Measurements from ENCODE around the gene RASL11A. TPM values are rescaled to one million over a fixed set of nuclear protein-coding genes. Genes with fewer than 3 reads are reported as not detected.
A peak's percentile ranks its signal among the peaks of the same experiment; 100 is the strongest.

Gene RASL11A
- total RNA-seq, 1 donor from 2014 or later = 2.0 TPM

GRCh38 chr13:27233964-27234363 is 36.7 kb upstream of the RASL11A start:
- TF ChIP-seq CTCF (IDR thresholded peaks at IDR 0.05) = no peak
- no peak for ATAC-seq (ENCODE audit: low read depth)
- Mint-ChIP-seq H3K4me1 (peaks cover 13% of the 10 kb centered on the region), H3K9me3 (peaks cover 11% of the 10 kb centered on the region), H3K27me3 (no peaks in the 10 kb centered on the region), H3K36me3 (ENCODE audit: low read depth) (peaks cover 5% of the 10 kb centered on the region), H3K4me3 (no peak overlapping the region), H3K27ac (no peak overlapping the region)
- DNase-seq = no peak
- POLR2A ChIA-PET = interaction anchor here (0.7 kb wide), 1 partner anchor 35 kb away, joined by 4 read pairs; no protein-coding TSS in a partner anchor
- intact Hi-C loops (cut with micrococcal nuclease) = loop anchor here (2.0 kb wide), 1 partner anchor 15 kb away; no protein-coding TSS in a partner anchor
- CTCF ChIA-PET = no interaction called here

- no peak for ATAC-seq (ENCODE audit: low read depth)
- ChIA-PET POLR2A (no interaction called here), CTCF (no interaction called here)
- Mint-ChIP-seq H3K27me3 (no peaks in the 10 kb centered on the region), H3K4me1 (no peaks in the 10 kb centered on the region), H3K9me3 (peaks cover 5% of the 10 kb centered on the region), H3K36me3 (ENCODE audit: low read depth) (peaks cover 5% of the 10 kb centered on the region), H3K4me3 (no peak overlapping the region), H3K27ac (no peak overlapping the region)
- intact Hi-C loops (cut with micrococcal nuclease) = no loop called here
- no peak for TF ChIP-seq CTCF (IDR thresholded peaks at IDR 0.05)
- no peak for DNase-seq
Measured at GRCh38 chr13:27236478-27236877, 34.2 kb upstream of the RASL11A start.

- no peak overlapping the region for H3K27ac Mint-ChIP-seq
- ChIA-PET POLR2A (interaction anchor here (0.6 kb wide), 1 partner anchor 426 kb away, joined by 5 read pairs; no protein-coding TSS in a partner anchor), CTCF (no interaction called here)
Measured at GRCh38 chr13:27242702-27243101, 27.9 kb upstream of the RASL11A start.

GRCh38 chr13:27245610-27246009 is 25.0 kb upstream of the RASL11A start:
- ChIA-PET POLR2A (no interaction called here), CTCF (no interaction called here)
- Mint-ChIP-seq H3K27me3 (no peaks in the 10 kb centered on the region), H3K4me3 (no peak overlapping the region), H3K9me3 (no peaks in the 10 kb centered on the region), H3K4me1 (peaks cover 19% of the 10 kb centered on the region), H3K27ac (no peak overlapping the region), H3K36me3 (ENCODE audit: low read depth) (no peaks in the 10 kb centered on the region)
- ATAC-seq (ENCODE audit: low read depth) = no peak
- intact Hi-C loops (cut with micrococcal nuclease) = no loop called here
- no peak for TF ChIP-seq CTCF (IDR thresholded peaks at IDR 0.05)
- no peak for DNase-seq

More at GRCh38 chr13:27242702-27243101, 27.9 kb upstream of the RASL11A start:
- Mint-ChIP-seq H3K36me3 (ENCODE audit: low read depth) (no peaks in the 10 kb centered on the region), H3K27me3 (no peaks in the 10 kb centered on the region), H3K4me3 (no peak overlapping the region), H3K4me1 (peaks cover 8% of the 10 kb centered on the region), H3K9me3 (no peaks in the 10 kb centered on the region)
- ATAC-seq (ENCODE audit: low read depth) = no peak
- no peak for TF ChIP-seq CTCF (IDR thresholded peaks at IDR 0.05)
- intact Hi-C loops (cut with micrococcal nuclease) = no loop called here
- no peak for DNase-seq

GRCh38 chr13:27250833-27251165 is 19.8 kb upstream of the RASL11A start:
- intact Hi-C loops (cut with micrococcal nuclease) = loop anchor here (1.0 to 10.0 kb wide), 15 partner anchors 10 to 1950 kb away; partner anchors contain the start of genes GTF3A, LNX2, MTIF3 and NUP58
- Mint-ChIP-seq H3K27me3 (no peaks in the 10 kb centered on the region), H3K36me3 (ENCODE audit: low read depth) (peaks cover 45% of the 10 kb centered on the region), H3K27ac (peak overlapping the region; percentile 99), H3K4me3 (peak overlapping the region; percentile 93), H3K4me1 (peaks cover 48% of the 10 kb centered on the region), H3K9me3 (no peaks in the 10 kb centered on the region)
- ATAC-seq (ENCODE audit: low read depth) (peak; percentile 2), DNase-seq (no peak)
- ChIA-PET CTCF (no interaction called here), POLR2A (interaction anchor here (0.7 to 1.3 kb wide), 19 partner anchors 9 to 799 kb away, joined by 3 to 19 read pairs (median 5); partner anchors contain the start of genes MTIF3, RASL11A and USP12)
- no peak for TF ChIP-seq CTCF (IDR thresholded peaks at IDR 0.05)

All from activated B cell treated with CpG ODN at 0.5 μM for 24 hours (primary cell).